OCI-LY7 (cell line): ENCODE results near the gene MEP1A.

Experiments used
- EZH2phosphoT487 ChIP-seq: fragments of 200-600 bp; sonication (generic); IDR thresholded peaks from 2 replicates; pipeline ENCODE4 v1.6.1; 2018; ENCODE audit warnings: low read depth, borderline replicate concordance, mild to moderate bottlenecking, mixed run types, antibody characterized with exemption, low read length, moderate library complexity, mixed read lengths
- TF ChIP-seq, protein P1 (sequence below): fragments of 200-600 bp; sonication (generic); conservative IDR thresholded peaks from 2 replicates; pipeline ENCODE4 v1.5.1; 2014; ENCODE audit warnings: mild to moderate bottlenecking, antibody characterized with exemption, low read length, moderate library complexity, mixed read lengths

DNA sequence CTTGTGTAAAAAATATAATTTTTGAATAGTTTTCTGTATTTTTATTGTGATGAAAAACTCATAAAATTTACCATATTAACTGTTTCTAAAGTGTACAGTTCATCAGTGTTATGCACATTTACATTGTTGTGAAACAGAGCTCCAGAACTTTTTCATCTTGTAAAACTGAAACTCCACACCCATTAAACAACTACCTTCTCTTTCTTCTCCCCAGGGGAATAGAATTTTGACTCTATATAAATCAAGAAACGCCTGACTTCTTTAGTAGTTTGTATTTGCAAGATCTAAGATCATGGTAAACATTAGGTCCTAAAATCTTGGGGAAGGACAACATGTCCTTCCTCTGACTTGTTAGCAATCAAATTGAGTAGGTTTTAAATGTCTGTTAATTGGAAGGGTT lies 37.3 kb upstream of the MEP1A start:
- TF ChIP-seq, protein P1, sequence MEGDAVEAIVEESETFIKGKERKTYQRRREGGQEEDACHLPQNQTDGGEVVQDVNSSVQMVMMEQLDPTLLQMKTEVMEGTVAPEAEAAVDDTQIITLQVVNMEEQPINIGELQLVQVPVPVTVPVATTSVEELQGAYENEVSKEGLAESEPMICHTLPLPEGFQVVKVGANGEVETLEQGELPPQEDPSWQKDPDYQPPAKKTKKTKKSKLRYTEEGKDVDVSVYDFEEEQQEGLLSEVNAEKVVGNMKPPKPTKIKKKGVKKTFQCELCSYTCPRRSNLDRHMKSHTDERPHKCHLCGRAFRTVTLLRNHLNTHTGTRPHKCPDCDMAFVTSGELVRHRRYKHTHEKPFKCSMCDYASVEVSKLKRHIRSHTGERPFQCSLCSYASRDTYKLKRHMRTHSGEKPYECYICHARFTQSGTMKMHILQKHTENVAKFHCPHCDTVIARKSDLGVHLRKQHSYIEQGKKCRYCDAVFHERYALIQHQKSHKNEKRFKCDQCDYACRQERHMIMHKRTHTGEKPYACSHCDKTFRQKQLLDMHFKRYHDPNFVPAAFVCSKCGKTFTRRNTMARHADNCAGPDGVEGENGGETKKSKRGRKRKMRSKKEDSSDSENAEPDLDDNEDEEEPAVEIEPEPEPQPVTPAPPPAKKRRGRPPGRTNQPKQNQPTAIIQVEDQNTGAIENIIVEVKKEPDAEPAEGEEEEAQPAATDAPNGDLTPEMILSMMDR, result no peak
- TF ChIP-seq EZH2phosphoT487, result no peak
